H1 (cell line): ENCODE data around the gene DOCK11.

Experiments
- CBX8 ChIP-seq: fragments of 300-800, 300-1000 bp; sonication (generic); IDR thresholded peaks from 2 replicates; pipeline ENCODE4 v1.7.1; 2016; ENCODE audit warnings: low read depth, low read length, borderline replicate concordance
- CTCF ChIP-seq, 3 experiments: IDR thresholded peaks; 1 replicate in 2 of 3; 2 replicates in 1 of 3; pipeline versions ENCODE4 v1.5.1 to v1.6.1; 2011; ENCODE audit warnings: low read length in 3 of 3, mild to moderate bottlenecking in 3 of 3, inconsistent platforms in 2 of 3, low read depth in 1 of 3, moderate library complexity in 1 of 3; ENCODE audit not compliant: insufficient read depth in 1 of 3; ENCODE audit errors: control extremely low read depth in 1 of 3
- YY1 ChIP-seq: IDR thresholded peaks from 2 replicates; pipeline ENCODE4 v1.6.1; 2011; ENCODE audit warnings: low read depth, mild to moderate bottlenecking, low read length

- TF ChIP-seq CBX8 (no peak), CTCF (IDR thresholded peaks at IDR 0.05; ENCODE audit: control extremely low read depth in 1 of 3, insufficient read depth in 1 of 3, low read depth in 1 of 3, low read length in 3 of 3) (no peak), YY1 (no peak)
Measured at GRCh38 chrX:118666521-118666920, 170.9 kb downstream of the DOCK11 start.
